ENCODE measurements around the gene CNTNAP1.

DNA sequence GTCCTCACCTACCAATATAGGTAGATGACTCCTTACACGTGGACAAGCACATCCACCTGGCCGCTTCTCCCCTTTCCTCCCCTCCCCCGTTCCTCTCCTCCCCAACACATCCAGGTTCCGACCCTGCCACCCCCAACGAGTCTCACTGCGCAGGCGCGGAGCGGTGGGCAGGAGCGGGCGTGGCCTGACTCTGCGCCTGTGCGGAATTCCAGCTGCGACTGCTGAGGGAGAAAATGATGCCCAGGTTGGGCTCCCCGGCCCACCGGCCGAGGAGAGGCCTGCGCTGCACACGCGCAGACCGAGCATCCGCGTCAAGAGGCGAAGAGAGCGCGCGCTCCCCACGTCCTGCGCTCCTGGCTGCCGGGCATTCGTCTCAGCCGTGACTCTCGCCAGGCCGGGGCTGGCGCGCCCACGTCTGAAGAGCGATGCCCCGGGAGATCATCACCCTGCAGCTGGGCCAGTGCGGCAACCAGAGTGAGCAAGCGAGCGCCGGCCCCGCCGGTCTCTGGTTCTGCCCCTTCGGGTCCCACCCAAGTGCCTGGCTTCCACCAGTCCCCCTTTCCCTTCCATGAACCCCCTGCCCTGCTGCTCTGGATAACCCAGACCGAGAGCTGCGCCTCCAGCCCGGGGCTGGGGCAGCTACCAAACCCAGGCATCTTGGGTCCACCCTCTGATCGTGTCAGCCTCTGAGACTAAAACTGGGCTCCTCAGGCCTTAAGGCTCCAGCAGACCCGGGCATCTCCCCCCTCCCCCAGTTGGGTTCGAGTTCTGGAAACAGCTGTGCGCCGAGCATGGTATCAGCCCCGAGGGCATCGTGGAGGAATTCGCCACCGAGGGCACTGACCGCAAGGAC is 23.0 kb upstream of the CNTNAP1 start, which contains the start of gene TUBG2:
- TF ChIP-seq, protein P1, sequence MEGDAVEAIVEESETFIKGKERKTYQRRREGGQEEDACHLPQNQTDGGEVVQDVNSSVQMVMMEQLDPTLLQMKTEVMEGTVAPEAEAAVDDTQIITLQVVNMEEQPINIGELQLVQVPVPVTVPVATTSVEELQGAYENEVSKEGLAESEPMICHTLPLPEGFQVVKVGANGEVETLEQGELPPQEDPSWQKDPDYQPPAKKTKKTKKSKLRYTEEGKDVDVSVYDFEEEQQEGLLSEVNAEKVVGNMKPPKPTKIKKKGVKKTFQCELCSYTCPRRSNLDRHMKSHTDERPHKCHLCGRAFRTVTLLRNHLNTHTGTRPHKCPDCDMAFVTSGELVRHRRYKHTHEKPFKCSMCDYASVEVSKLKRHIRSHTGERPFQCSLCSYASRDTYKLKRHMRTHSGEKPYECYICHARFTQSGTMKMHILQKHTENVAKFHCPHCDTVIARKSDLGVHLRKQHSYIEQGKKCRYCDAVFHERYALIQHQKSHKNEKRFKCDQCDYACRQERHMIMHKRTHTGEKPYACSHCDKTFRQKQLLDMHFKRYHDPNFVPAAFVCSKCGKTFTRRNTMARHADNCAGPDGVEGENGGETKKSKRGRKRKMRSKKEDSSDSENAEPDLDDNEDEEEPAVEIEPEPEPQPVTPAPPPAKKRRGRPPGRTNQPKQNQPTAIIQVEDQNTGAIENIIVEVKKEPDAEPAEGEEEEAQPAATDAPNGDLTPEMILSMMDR (IDR thresholded peaks at IDR 0.05; ENCODE audit: low read length), result no peak
- no peak for TF ChIP-seq EZH2 (IDR thresholded peaks at IDR 0.05; ENCODE audit: borderline replicate concordance, low read length)
